Naive thymus-derived CD4-positive, alpha-beta T cell (primary cell): ENCODE results near the gene AKAP13. TPM values are rescaled to one million over a fixed set of nuclear protein-coding genes. Genes with fewer than 3 reads are reported as not detected.

Source experiments
- ATAC-seq: fragments of 150-1000 bp; cut with Tn5 transposase; 2 replicates; pipeline ENCODE4 v1.10.0; 2021; ENCODE audit warnings: mild to moderate bottlenecking, moderate library complexity
- CTCF ChIA-PET: fragments of 350-600 bp; sonication (Branson Sonifier 250); formaldehyde crosslinking; loops from one replicate; lab custom pipeline; 2021; ENCODE audit warnings: antibody characterized with exemption; lab: Charles Lee
- POLR2A ChIA-PET: fragments of 350-600 bp; sonication (Branson Sonifier 250); formaldehyde crosslinking; loops from one replicate; lab custom pipeline; 2021; ENCODE audit warnings: antibody characterized with exemption, inconsistent platforms; lab: Charles Lee
- DNase-seq, 9 donors: peaks; one replicate each; pipeline versions ENCODE4 v3.0.0 to v3.0.0-alpha.2; 2020 to 2022; ENCODE audit warnings: mixed read lengths in 1 of 9
- H3K27ac ChIP-seq: one replicate; pipeline ENCODE4 v1.7.0; 2013; ENCODE audit warnings: mild to moderate bottlenecking, low read depth, low read length, moderate library complexity
- H3K27me3 ChIP-seq, 2 donors: one replicate each; pipeline ENCODE4 v1.7.0; 2013; ENCODE audit warnings: low read length in 2 of 2, mild to moderate bottlenecking in 2 of 2, moderate library complexity in 2 of 2; ENCODE audit not compliant: control insufficient read depth in 2 of 2, insufficient read depth in 2 of 2
- H3K36me3 ChIP-seq, 3 experiments: 1 replicate in 2 of 3; 2 replicates in 1 of 3; pipeline ENCODE4 v1.7.0; 2013; ENCODE audit warnings: low read length in 3 of 3, mild to moderate bottlenecking in 3 of 3, moderate library complexity in 1 of 3; ENCODE audit not compliant: insufficient read depth in 3 of 3, control insufficient read depth in 2 of 3
- H3K4me1 ChIP-seq, 2 donors: one replicate each; pipeline ENCODE4 v1.7.0; 2013; ENCODE audit warnings: low read length in 2 of 2, mild to moderate bottlenecking in 2 of 2, moderate library complexity in 1 of 2; ENCODE audit not compliant: control insufficient read depth in 2 of 2, insufficient read depth in 2 of 2
- H3K4me3 ChIP-seq: 2 replicates; pipeline ENCODE4 v1.7.0; 2013; ENCODE audit warnings: mild to moderate bottlenecking, low read length
- H3K9me3 ChIP-seq, 3 experiments: 1 replicate in 2 of 3; 2 replicates in 1 of 3; pipeline ENCODE4 v1.7.0; 2013; ENCODE audit warnings: low read length in 3 of 3; ENCODE audit not compliant: control insufficient read depth in 2 of 3
- H3K27ac Mint-ChIP-seq, 9 donors: one replicate each; pipeline ENCODE4 v1.8.0; 2020 to 2022; ENCODE audit warnings: mixed read lengths in 9 of 9, mild to moderate bottlenecking in 8 of 9, moderate library complexity in 5 of 9, inconsistent platforms in 2 of 9
- H3K27me3 Mint-ChIP-seq, 5 donors: one replicate each; pipeline ENCODE4 v1.8.0; 2021 to 2022; ENCODE audit warnings: mixed read lengths in 5 of 5, mild to moderate bottlenecking in 1 of 5
- H3K36me3 Mint-ChIP-seq, 5 donors: one replicate each; pipeline ENCODE4 v1.8.0; 2020 to 2022; ENCODE audit warnings: mixed read lengths in 5 of 5, mild to moderate bottlenecking in 3 of 5, inconsistent platforms in 1 of 5
- H3K4me1 Mint-ChIP-seq, 7 donors: one replicate each; pipeline ENCODE4 v1.8.0; 2020 to 2022; ENCODE audit warnings: mixed read lengths in 7 of 7, mild to moderate bottlenecking in 3 of 7, inconsistent platforms in 1 of 7
- H3K4me3 Mint-ChIP-seq, 10 donors: one replicate each; pipeline ENCODE4 v1.8.0; 2020 to 2022; ENCODE audit warnings: mild to moderate bottlenecking in 10 of 10, mixed read lengths in 10 of 10, moderate library complexity in 6 of 10, inconsistent platforms in 2 of 10
- H3K9me3 Mint-ChIP-seq, 11 donors: one replicate each; pipeline ENCODE4 v1.8.0; 2020 to 2022; ENCODE audit warnings: mixed read lengths in 11 of 11, mild to moderate bottlenecking in 4 of 11, inconsistent platforms in 1 of 11, moderate library complexity in 1 of 11
- intact Hi-C, 2 donors: fragments of 100-400 bp; cut with micrococcal nuclease; formaldehyde crosslinking; loops; one replicate each; pipeline ENCODE4 v1.15.1; 2023
- polyA plus RNA-seq, 2 donors: library from polyadenylated mRNA; unstranded; fragments of 300-500 nt; fragmentation: Illumina TruSeq; gene quantifications; one replicate each; pipeline ENCODE4 v1.2.3, GENCODE V29; 2021
- total RNA-seq, 6 experiments: library from RNA in 5 of 6; stranded (reverse) in 5 of 6; gene quantifications; 1 replicate in 5 of 6; 2 replicates in 1 of 6; pipeline ENCODE4 v1.2.3 and lab custom pipeline; 2021 to 2026

AKAP13 gene
- total and polyA plus RNA-seq, 7 experiments from 2014 or later = 108 to 400 (median 231) TPM

DNA sequence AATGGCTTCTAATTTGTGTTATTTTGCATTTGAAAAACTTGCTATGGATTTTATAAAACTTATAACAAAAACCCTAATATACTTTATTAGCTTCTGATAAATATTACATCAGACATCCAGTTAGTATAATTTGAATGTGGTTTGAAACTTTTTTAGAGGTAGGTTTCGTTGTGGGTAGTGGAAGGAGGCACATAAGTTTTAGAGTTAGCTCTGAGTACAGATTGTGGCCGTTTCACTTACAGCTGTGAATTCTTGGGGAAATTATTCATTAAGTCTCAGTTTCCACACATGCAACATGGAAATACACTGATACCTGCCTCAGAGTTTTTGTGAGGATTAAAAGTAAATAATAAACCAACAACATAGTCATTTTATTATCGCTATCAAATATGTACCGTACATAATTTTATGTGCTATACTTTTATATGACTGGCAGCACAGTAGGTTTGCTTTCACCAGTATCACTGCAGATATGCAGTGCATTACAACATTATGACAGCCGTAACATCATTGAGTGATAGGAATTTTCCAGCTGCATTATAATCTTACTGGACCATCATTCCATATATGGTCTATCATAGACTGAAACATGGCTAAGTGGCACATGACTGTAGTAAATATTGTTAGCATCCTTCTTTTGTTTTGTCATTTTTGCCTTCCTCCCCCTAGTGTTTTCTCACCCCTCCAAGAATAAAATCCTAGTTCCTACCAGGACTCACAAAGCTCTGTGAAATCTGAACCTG lies 175.6 kb downstream of the AKAP13 start:
- no peaks in the 10 kb centered on the region for H3K27me3 Mint-ChIP-seq
- intact Hi-C loops = loop anchor here in 1 of 2 donors (2.0 kb wide), 1 partner anchor 15 kb away; no protein-coding TSS in a partner anchor
- peaks cover 15 to 62% (median 49%) of the 10 kb centered on the region in 7 donors for H3K4me1 Mint-ChIP-seq
- no peak for ATAC-seq
- no peak for DNase-seq
- peak overlapping the region in 2 of 9 donors; percentile 25 to 42 for H3K27ac Mint-ChIP-seq
- Histone ChIP-seq H3K27ac (no peak overlapping the region), H3K4me3 (no peak overlapping the region), H3K27me3 (no peaks in the 10 kb centered on the region), H3K9me3 (no peaks in the 10 kb centered on the region), H3K4me1 (peaks cover 17 to 20% of the 10 kb centered on the region in 2 donors), H3K36me3 (no peaks in the 10 kb centered on the region)
- CTCF ChIA-PET = interaction anchor here (0.6 kb wide), 1 partner anchor 48 kb away, joined by 5 read pairs; no protein-coding TSS in a partner anchor
- H3K36me3 Mint-ChIP-seq = peaks cover 0 to 32% (median 20%) of the 10 kb centered on the region in 5 donors
- H3K4me3 Mint-ChIP-seq = peak overlapping the region in 3 of 10 donors; percentile 16 to 50 (median 18)
- POLR2A ChIA-PET = interaction anchor here (0.6 kb wide), 1 partner anchor 625 kb away, joined by 4 read pairs; no protein-coding TSS in a partner anchor
- no peaks in the 10 kb centered on the region for H3K9me3 Mint-ChIP-seq

DNA sequence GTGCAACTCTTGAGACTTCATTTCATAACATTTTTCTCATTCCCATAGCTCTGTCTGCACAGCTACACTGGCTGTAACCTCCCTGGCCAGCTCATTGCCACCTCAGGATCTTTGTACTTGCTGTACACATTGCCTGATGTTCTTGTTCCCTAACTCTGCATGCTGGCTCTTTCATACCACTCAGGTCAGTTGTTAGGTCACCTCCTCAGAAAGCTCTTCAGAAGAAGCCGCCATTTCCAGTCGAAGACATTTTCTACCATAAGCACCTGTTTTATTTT lies 176.2 kb downstream of the AKAP13 start:
- peak; percentile 34 for ATAC-seq

DNA sequence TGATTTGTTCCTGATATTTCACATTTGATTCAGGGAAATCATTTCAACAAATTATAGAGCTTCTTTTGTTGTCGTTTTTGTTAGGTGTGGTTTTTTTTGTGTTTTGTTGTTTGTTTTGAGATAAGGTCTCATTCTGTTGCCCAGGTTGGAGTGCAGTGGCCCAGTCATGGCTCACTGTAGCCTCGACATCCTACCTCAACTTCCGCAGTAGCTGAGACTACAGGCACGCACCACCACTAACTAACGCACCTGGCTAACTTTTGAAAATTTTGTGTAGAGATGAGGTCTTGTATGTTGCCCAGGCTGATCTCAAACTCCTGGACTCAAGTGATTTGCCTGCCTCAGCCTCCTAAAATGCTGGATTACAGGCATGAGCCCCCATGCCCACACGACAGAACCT lies 177.0 kb downstream of the AKAP13 start:
- Histone ChIP-seq H3K36me3 (no peaks in the 10 kb centered on the region), H3K4me1 (peaks cover 17 to 20% of the 10 kb centered on the region in 2 donors), H3K9me3 (no peaks in the 10 kb centered on the region), H3K4me3 (no peak overlapping the region), H3K27ac (no peak overlapping the region), H3K27me3 (no peaks in the 10 kb centered on the region)
- Mint-ChIP-seq H3K9me3 (no peaks in the 10 kb centered on the region), H3K4me3 (peak overlapping the region in 1 of 10 donors; percentile 34), H3K27ac (peak overlapping the region in 3 of 9 donors; percentile 18 to 45 (median 34)), H3K36me3 (peaks cover 0 to 27% (median 17%) of the 10 kb centered on the region in 5 donors), H3K27me3 (no peaks in the 10 kb centered on the region), H3K4me1 (peaks cover 15 to 58% (median 45%) of the 10 kb centered on the region in 7 donors)
- ChIA-PET POLR2A (interaction anchor here (0.7 to 1.7 kb wide), 2 partner anchors 10 to 25 kb away, joined by 3 to 5 read pairs; no protein-coding TSS in a partner anchor), CTCF (no interaction called here)
- intact Hi-C loops = no loop called here
- ATAC-seq = no peak
- no peak for DNase-seq

More for the DNA sequence above, 176.2 kb downstream of the AKAP13 start:
- Mint-ChIP-seq H3K36me3 (peaks cover 0 to 31% (median 19%) of the 10 kb centered on the region in 5 donors), H3K4me1 (peaks cover 15 to 62% (median 48%) of the 10 kb centered on the region in 7 donors), H3K9me3 (no peaks in the 10 kb centered on the region), H3K4me3 (peak overlapping the region in 3 of 10 donors; percentile 16 to 50 (median 18)), H3K27me3 (no peaks in the 10 kb centered on the region), H3K27ac (peak overlapping the region in 3 of 9 donors; percentile 4 to 25 (median 6))
- H3K4me3 ChIP-seq = no peak overlapping the region
- no peaks in the 10 kb centered on the region for H3K36me3 ChIP-seq
- peaks cover 17 to 20% of the 10 kb centered on the region in 2 donors for H3K4me1 ChIP-seq
- ChIA-PET POLR2A (interaction anchor here (0.6 to 0.7 kb wide), 2 partner anchors 11 to 626 kb away, joined by 3 to 4 read pairs; no protein-coding TSS in a partner anchor), CTCF (interaction anchor here (0.6 kb wide), 1 partner anchor 48 kb away, joined by 5 read pairs; no protein-coding TSS in a partner anchor)
- no peak for DNase-seq
- no peaks in the 10 kb centered on the region for H3K27me3 ChIP-seq
- H3K9me3 ChIP-seq = no peaks in the 10 kb centered on the region
- no peak overlapping the region for H3K27ac ChIP-seq
- intact Hi-C loops = no loop called here

DNA sequence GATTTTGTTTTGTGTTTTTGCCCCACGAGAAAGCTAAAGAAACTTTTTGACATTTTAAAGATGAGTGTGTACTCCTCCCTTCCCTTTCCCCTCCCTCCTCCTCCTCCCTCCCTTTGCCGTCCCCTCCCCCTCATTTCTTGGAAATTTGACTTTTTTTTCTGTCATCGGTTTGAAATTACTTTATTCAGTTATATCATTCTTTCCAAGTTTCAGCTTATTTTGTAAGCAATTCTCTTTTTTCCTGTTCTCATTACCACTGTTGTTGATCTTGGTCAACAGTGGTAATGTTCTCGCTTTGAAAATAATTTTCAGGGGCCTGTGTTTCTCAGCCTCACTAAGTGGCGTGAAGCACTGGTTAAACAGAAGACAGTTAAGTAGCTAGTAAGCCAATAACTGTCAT lies 178.4 kb downstream of the AKAP13 start:
- Histone ChIP-seq H3K4me3 (no peak overlapping the region), H3K27ac (no peak overlapping the region), H3K36me3 (no peaks in the 10 kb centered on the region), H3K4me1 (peaks cover 17 to 20% of the 10 kb centered on the region in 2 donors), H3K27me3 (no peaks in the 10 kb centered on the region), H3K9me3 (no peaks in the 10 kb centered on the region)
- Mint-ChIP-seq H3K27ac (peak overlapping the region in 1 of 9 donors; percentile 64), H3K4me1 (peaks cover 15 to 61% (median 45%) of the 10 kb centered on the region in 7 donors), H3K36me3 (peaks cover 0 to 23% (median 17%) of the 10 kb centered on the region in 5 donors), H3K27me3 (no peaks in the 10 kb centered on the region), H3K9me3 (no peaks in the 10 kb centered on the region), H3K4me3 (peak overlapping the region in 1 of 10 donors; percentile 48)
- no peak for DNase-seq
- ChIA-PET POLR2A (interaction anchor here (1.6 kb wide), 1 partner anchor 179 kb away, joined by 4 read pairs; the partner anchor contains the start of gene AKAP13), CTCF (interaction anchor here (0.5 kb wide), 1 partner anchor 59 kb away, joined by 4 read pairs; no protein-coding TSS in a partner anchor)
- intact Hi-C loops = no loop called here
- no peak for ATAC-seq

DNA sequence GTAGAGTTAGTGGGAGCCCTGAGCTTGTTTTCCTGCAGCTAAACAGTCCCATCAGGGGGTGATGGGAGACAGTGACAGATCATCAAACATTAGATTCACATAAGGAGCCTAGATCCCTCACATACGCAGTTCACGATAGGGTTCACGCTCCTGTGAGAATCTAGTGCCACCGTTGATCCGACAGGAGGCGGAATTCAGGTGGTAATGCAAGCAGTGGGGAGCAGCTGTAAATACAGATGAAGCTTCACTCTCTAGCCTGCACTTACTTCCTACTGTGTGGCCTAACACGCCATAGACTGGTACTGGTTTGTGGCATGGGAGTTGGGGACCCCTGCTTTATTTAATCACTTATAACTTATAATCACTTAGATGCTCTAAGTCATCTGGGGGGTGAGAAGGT lies 179.1 kb downstream of the AKAP13 start:
- Histone ChIP-seq H3K4me1 (peaks cover 17 to 20% of the 10 kb centered on the region in 2 donors), H3K9me3 (no peaks in the 10 kb centered on the region), H3K27ac (no peak overlapping the region), H3K27me3 (no peaks in the 10 kb centered on the region), H3K36me3 (no peaks in the 10 kb centered on the region), H3K4me3 (no peak overlapping the region)
- peaks cover 15 to 59% (median 43%) of the 10 kb centered on the region in 7 donors for H3K4me1 Mint-ChIP-seq
- CTCF ChIA-PET = no interaction called here
- no peaks in the 10 kb centered on the region for H3K9me3 Mint-ChIP-seq
- intact Hi-C loops = no loop called here
- H3K36me3 Mint-ChIP-seq = peaks cover 0 to 21% (median 18%) of the 10 kb centered on the region in 5 donors
- H3K27ac Mint-ChIP-seq = peak overlapping the region in 1 of 9 donors; percentile 36
- H3K27me3 Mint-ChIP-seq = no peaks in the 10 kb centered on the region
- no peak for ATAC-seq
- no peak for DNase-seq
- POLR2A ChIA-PET = interaction anchor here (1.6 kb wide), 1 partner anchor 179 kb away, joined by 4 read pairs; the partner anchor contains the start of gene AKAP13
- no peak overlapping the region for H3K4me3 Mint-ChIP-seq

DNA sequence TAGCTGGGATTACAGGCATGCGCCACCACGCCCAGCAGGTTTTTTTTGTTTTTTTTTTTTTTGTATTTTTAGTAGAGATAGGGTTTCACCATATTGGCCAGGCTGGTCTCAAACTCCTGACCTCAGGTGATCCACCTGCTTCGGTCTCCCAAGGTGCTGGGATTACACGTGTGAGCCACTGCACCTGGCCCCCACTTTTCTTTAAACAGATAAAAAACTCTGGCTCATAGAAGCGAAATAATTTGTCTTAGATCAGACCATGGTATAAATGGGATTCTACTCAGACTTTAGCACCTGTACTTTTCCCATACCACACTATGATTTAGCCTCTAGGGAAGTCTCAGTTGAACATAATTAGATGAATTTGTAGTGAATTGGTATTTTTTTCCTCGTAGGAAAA lies 182.4 kb downstream of the AKAP13 start:
- DNase-seq (no peak), ATAC-seq (no peak)
- ChIA-PET CTCF (no interaction called here), POLR2A (no interaction called here)
- H3K27ac Mint-ChIP-seq = no peak overlapping the region
- H3K9me3 Mint-ChIP-seq = no peaks in the 10 kb centered on the region
- Histone ChIP-seq H3K9me3 (no peaks in the 10 kb centered on the region), H3K27me3 (no peaks in the 10 kb centered on the region), H3K4me3 (no peak overlapping the region), H3K4me1 (peaks cover 3 to 8% of the 10 kb centered on the region in 2 donors), H3K36me3 (no peaks in the 10 kb centered on the region), H3K27ac (no peak overlapping the region)
- H3K4me1 Mint-ChIP-seq = peaks cover 6 to 35% (median 17%) of the 10 kb centered on the region in 7 donors
- H3K4me3 Mint-ChIP-seq = no peak overlapping the region
- intact Hi-C loops = no loop called here
- H3K27me3 Mint-ChIP-seq = no peaks in the 10 kb centered on the region
- H3K36me3 Mint-ChIP-seq = peaks cover 0 to 11% (median 6%) of the 10 kb centered on the region in 5 donors
